ENCODE data around the gene MEDAG. TPM values are rescaled to one million over a fixed set of nuclear protein-coding genes. Genes with fewer than 3 reads are reported as not detected.

MEDAG gene
- total and polyA plus RNA-seq, 2 experiments from 2014 or later, result 1.7 to 2.0 TPM

DNA sequence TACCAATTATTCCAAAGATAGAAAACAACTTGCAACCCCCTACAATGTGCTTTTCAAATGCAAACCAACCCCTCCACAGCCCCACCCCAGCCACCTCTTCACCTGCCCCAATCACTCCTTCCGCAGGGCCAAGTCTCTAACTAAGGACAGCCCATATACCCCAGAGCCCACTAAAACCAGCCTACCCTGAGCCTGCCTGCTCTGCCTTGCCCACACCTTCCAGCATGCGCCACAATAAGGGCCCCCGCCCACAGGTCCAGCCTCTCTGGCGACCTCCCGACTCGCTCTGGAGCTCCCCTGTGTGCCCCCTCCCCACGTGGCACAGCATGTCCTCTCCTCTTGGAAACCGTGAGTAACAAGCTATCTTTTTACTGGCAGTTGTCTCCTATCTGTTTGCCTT lies 42.8 kb upstream of the MEDAG start:
- Mint-ChIP-seq H3K27me3 (ENCODE audit: insufficient read depth, low read depth, poor library complexity) (peaks cover 23% of the 10 kb centered on the region), H3K36me3 (ENCODE audit: low read depth) (no peaks in the 10 kb centered on the region), H3K4me1 (peaks cover 41% of the 10 kb centered on the region), H3K4me3 (peak overlapping the region; percentile 70), H3K9me3 (peaks cover 5% of the 10 kb centered on the region; the same call in 1 of the 3 replicates), H3K27ac (peak overlapping the region; percentile 61; the same call in 1 of the 2 replicates)
- Histone ChIP-seq H4K20me1 (replicated peaks; ENCODE audit: insufficient read depth) (no peaks in the 10 kb centered on the region), H3K79me2 (replicated peaks; ENCODE audit: insufficient read depth) (0 out of 2 replicates have a peak, but pooled peaks cover 2% of the 10 kb centered on the region), H3K36me3 (ENCODE audit: insufficient read depth) (no peaks in the 10 kb centered on the region), H3F3A (replicated peaks; ENCODE audit: low read depth) (no peaks in the 10 kb centered on the region), H3K9me2 (ENCODE audit: insufficient read depth) (no peaks in the 10 kb centered on the region), H3K27ac (ENCODE audit: low read depth) (peak overlapping the region; percentile 92), H2AFZ (no peak overlapping the region), H3K4me2 (peak overlapping the region; percentile 84), H3K27me3 (ENCODE audit: insufficient read depth) (peaks cover 19% of the 10 kb centered on the region), H3K4me3 (peak overlapping the region; percentile 56), H3K4me1 (ENCODE audit: insufficient read depth) (peaks cover 31% of the 10 kb centered on the region)
- ATAC-seq (peak; percentile 90), DNase-seq (ENCODE audit: low spot score) (peak; percentile 83)
- TF ChIP-seq POLR2AphosphoS5 (IDR thresholded peaks at IDR 0.05; ENCODE audit: low read depth), result peak; percentile 35; the same call in 1 of the 2 replicates
- TF ChIP-seq, protein P1, sequence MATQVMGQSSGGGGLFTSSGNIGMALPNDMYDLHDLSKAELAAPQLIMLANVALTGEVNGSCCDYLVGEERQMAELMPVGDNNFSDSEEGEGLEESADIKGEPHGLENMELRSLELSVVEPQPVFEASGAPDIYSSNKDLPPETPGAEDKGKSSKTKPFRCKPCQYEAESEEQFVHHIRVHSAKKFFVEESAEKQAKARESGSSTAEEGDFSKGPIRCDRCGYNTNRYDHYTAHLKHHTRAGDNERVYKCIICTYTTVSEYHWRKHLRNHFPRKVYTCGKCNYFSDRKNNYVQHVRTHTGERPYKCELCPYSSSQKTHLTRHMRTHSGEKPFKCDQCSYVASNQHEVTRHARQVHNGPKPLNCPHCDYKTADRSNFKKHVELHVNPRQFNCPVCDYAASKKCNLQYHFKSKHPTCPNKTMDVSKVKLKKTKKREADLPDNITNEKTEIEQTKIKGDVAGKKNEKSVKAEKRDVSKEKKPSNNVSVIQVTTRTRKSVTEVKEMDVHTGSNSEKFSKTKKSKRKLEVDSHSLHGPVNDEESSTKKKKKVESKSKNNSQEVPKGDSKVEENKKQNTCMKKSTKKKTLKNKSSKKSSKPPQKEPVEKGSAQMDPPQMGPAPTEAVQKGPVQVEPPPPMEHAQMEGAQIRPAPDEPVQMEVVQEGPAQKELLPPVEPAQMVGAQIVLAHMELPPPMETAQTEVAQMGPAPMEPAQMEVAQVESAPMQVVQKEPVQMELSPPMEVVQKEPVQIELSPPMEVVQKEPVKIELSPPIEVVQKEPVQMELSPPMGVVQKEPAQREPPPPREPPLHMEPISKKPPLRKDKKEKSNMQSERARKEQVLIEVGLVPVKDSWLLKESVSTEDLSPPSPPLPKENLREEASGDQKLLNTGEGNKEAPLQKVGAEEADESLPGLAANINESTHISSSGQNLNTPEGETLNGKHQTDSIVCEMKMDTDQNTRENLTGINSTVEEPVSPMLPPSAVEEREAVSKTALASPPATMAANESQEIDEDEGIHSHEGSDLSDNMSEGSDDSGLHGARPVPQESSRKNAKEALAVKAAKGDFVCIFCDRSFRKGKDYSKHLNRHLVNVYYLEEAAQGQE (IDR thresholded peaks at IDR 0.05; ENCODE audit: unreplicated experiment), result no peak

DNA sequence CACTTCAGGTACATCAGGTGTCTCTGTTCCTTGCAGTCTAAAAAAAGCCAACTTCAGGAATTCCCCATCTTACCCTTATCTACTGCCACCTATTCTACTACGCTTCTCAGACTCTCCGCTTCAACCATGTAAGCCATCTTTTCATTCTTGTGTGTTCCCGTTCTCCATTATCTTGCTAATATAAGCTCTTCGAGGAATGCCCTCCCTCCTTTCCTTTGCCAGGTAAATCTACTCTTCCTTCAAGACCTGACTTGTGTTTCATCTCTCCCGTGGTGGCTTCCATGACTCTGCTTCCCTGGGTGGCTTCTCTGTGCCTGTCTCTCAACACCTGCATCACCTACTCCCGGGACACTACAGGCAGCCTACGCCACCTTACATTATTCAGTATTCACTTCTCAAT lies 42.3 kb upstream of the MEDAG start:
- Histone ChIP-seq H3K36me3 (ENCODE audit: insufficient read depth) (no peaks in the 10 kb centered on the region), H3K9me2 (ENCODE audit: insufficient read depth) (no peaks in the 10 kb centered on the region), H3K27me3 (ENCODE audit: insufficient read depth) (peaks cover 19% of the 10 kb centered on the region), H3K4me1 (ENCODE audit: insufficient read depth) (peaks cover 31% of the 10 kb centered on the region), H3F3A (replicated peaks; ENCODE audit: low read depth) (no peaks in the 10 kb centered on the region), H3K79me2 (replicated peaks; ENCODE audit: insufficient read depth) (0 out of 2 replicates have a peak, but pooled peaks cover 2% of the 10 kb centered on the region), H3K4me2 (peak overlapping the region; percentile 84), H4K20me1 (replicated peaks; ENCODE audit: insufficient read depth) (no peaks in the 10 kb centered on the region), H2AFZ (no peak overlapping the region), H3K27ac (ENCODE audit: low read depth) (peak overlapping the region; percentile 92), H3K4me3 (peak overlapping the region; percentile 56)
- ATAC-seq, result peak; percentile 61
- H3K4me1 Mint-ChIP-seq, result peaks cover 42% of the 10 kb centered on the region
- TF ChIP-seq EZH2phosphoT487 (IDR thresholded peaks at IDR 0.05; ENCODE audit: unreplicated experiment) (no peak), CREB1 (CRISPR knock-in tag; IDR thresholded peaks at IDR 0.05; ENCODE audit: low read depth) (0 out of 2 replicates have a peak, but pooled peaks have one; percentile 17), EZH2 (IDR thresholded peaks at IDR 0.05; ENCODE audit: low read depth, unreplicated experiment) (no peak)
- H3K9me3 Mint-ChIP-seq, result no peaks in the 10 kb centered on the region
- peaks cover 21% of the 10 kb centered on the region for H3K27me3 Mint-ChIP-seq (ENCODE audit: insufficient read depth, low read depth, poor library complexity)
- no peaks in the 10 kb centered on the region for H3K36me3 Mint-ChIP-seq (ENCODE audit: low read depth)
- H3K4me3 Mint-ChIP-seq, result peak overlapping the region; percentile 70
- H3K27ac Mint-ChIP-seq, result peak overlapping the region; percentile 17
- DNase-seq (ENCODE audit: low spot score), result peak; percentile 85
